Fibroblast of lung (primary cell): ENCODE measurements around the gene MCRIP2.

Source experiments
- EZH2 ChIP-seq: IDR thresholded peaks from 2 replicates; pipeline ENCODE4 v1.5.1; 2012; ENCODE audit warnings: low read length, control low read depth, mild to moderate bottlenecking; ENCODE audit errors: missing control alignments
- TF ChIP-seq, protein P1 (sequence below), 2 donors: IDR thresholded peaks in 1 of 2; conservative IDR thresholded peaks in 1 of 2; 1 replicate in 1 of 2; 2 replicates in 1 of 2; pipeline ENCODE4 v1.5.1; 2011 to 2012; ENCODE audit warnings: low read length in 2 of 2, control low read depth in 1 of 2, inconsistent platforms in 1 of 2, low read depth in 1 of 2, mild to moderate bottlenecking in 1 of 2

DNA sequence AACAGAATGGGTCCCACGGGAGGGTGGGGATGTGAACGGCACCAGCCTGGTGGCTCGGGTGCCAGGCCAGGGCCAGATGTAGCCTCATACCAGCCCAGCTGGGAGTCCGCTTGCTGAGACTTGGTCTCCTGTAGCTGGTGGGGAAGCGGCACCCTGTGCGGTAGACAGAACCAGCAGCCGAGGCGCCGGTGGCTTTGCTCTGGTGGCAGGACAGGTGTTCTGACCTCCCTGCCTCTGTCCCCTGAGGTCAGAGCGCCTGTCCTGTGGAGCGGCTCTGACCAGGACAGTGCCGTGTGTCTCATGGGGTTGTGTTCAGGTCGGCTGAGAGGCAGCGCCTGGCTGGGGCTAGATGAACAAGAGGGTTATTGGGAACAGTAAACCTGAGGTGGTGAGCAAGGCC lies 31.6 kb upstream of the MCRIP2 start:
- TF ChIP-seq, protein P1, sequence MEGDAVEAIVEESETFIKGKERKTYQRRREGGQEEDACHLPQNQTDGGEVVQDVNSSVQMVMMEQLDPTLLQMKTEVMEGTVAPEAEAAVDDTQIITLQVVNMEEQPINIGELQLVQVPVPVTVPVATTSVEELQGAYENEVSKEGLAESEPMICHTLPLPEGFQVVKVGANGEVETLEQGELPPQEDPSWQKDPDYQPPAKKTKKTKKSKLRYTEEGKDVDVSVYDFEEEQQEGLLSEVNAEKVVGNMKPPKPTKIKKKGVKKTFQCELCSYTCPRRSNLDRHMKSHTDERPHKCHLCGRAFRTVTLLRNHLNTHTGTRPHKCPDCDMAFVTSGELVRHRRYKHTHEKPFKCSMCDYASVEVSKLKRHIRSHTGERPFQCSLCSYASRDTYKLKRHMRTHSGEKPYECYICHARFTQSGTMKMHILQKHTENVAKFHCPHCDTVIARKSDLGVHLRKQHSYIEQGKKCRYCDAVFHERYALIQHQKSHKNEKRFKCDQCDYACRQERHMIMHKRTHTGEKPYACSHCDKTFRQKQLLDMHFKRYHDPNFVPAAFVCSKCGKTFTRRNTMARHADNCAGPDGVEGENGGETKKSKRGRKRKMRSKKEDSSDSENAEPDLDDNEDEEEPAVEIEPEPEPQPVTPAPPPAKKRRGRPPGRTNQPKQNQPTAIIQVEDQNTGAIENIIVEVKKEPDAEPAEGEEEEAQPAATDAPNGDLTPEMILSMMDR (conservative IDR thresholded peaks at IDR 0.05 in 1 of 2, IDR thresholded peaks at IDR 0.05 in 1 of 2; ENCODE audit: low read depth in 1 of 2, low read length in 2 of 2) = no peak
- TF ChIP-seq EZH2 = no peak
